ENCODE measurements around the gene C6orf89.

- TF ChIP-seq POLR2AphosphoS5 (IDR thresholded peaks at IDR 0.05; ENCODE audit: low read depth, low read length) (no peak), POU2F2 (IDR thresholded peaks at IDR 0.05; ENCODE audit: low read depth, low read length) (no peak), TAF1 (IDR thresholded peaks at IDR 0.05; ENCODE audit: low read depth, low read length) (no peak), POLR2A (IDR thresholded peaks at IDR 0.05; ENCODE audit: low read depth, low read length) (no peak), PAX5 (IDR thresholded peaks at IDR 0.05; ENCODE audit: insufficient read depth, low read length, severe bottlenecking) (no peak)
Observed at GRCh38 chr6:36973647-36974046, 87.9 kb downstream of the C6orf89 start.
